Cardiac ventricle fibroblast (primary cell): ENCODE measurements around the gene CFAP74. TPM values are rescaled to one million over a fixed set of nuclear protein-coding genes. Genes with fewer than 3 reads are reported as not detected.

Experiments used
- total RNA-seq: library from RNA; depleted of rRNA; stranded (reverse); fragments of >200 nt; gene quantifications from 2 replicates; pipeline ENCODE4 v1.2.3, GENCODE V29; 2015

The CFAP74 gene, protein sequence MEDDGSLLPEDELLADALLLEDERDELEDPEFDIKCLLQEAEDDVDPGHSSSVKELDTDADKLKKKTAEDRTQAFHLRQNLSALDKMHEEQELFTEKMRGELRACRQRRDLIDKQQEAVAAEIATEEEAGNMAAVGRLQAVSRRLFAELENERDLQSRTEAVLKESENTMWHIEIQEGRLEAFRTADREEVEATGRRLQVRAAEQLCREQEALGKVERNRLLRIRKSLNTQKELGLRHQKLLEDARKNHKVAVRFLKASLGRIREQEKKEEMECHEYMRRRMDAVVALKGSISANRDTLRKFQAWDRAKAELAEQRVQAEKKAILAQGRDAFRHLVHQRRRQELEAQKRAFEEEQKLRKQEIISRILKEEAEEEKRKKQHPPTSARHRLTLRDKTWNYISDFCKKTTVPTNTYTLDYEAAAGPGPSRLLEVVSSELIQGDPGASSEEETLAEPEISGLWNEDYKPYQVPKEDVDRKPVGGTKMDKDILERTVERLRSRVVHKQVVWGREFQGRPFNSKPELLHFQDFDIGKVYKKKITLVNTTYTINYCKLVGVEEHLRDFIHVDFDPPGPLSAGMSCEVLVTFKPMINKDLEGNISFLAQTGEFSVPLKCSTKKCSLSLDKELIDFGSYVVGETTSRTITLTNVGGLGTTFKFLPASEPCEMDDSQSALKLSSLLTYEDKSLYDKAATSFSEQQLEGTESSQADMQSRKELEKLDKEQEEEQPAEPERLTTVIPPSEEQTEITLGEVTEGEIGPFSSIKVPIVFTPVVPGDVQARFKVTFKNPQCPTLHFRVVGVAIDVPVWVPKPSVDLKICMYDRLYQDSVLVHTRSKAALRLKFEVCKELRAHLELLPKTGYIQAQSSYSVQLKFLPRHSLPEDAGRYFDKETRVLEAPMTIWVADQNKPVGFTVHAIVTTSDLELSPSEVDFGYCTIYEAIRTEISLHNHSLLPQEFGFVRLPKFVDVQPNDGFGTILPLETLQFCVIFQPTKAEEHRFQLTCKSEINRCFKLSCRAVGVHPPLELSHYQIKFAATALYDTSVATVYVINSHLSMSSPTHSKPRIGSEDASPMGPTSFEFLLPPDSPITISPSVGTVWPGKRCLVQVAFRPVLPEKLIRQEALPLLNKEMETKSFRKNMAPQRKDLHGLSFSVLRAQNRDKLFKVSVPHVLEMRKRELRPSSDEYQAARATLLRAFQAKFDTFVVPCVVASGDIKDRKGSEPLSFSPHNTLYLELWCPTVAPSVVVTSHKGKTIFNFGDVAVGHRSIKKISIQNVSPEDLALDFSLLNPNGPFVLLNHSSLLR (N-terminal part only)
- not detected in 2 replicates for total RNA-seq

DNA sequence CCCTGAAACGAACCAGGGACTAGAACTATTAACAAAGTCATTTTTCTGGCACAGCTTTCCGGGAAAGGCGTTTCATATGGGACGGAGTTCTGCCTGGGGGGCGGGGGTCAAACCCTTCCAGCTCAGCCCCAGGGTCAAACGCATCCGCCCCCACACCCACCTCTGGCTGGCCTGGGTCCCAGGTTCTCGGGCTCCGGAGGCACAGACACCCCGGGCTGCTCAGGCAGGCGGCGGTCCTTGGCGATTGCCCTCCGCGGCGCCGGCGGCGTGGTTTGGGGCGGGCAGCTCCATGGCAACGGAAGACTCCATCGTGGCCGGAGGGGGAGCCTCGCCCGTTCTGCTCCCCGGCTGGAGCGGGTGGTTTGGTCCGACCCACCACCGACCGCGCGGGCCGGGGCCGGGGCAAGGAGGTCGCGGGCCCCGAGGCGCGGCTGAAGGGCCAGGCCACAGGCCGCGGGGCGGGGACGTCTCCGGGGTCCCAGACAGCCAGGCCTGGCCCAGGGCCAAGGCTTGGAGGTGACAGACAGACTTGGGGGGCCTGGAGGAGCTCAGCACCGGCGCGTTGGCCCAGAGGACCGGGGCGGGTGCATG is at the start of gene CFAP74:
Gene CFAP74, minus strand, starts transcription at position 246 of the 591 bp plus-strand sequence. CDS start 12,830 bp downstream, outside the sequence.

DNA sequence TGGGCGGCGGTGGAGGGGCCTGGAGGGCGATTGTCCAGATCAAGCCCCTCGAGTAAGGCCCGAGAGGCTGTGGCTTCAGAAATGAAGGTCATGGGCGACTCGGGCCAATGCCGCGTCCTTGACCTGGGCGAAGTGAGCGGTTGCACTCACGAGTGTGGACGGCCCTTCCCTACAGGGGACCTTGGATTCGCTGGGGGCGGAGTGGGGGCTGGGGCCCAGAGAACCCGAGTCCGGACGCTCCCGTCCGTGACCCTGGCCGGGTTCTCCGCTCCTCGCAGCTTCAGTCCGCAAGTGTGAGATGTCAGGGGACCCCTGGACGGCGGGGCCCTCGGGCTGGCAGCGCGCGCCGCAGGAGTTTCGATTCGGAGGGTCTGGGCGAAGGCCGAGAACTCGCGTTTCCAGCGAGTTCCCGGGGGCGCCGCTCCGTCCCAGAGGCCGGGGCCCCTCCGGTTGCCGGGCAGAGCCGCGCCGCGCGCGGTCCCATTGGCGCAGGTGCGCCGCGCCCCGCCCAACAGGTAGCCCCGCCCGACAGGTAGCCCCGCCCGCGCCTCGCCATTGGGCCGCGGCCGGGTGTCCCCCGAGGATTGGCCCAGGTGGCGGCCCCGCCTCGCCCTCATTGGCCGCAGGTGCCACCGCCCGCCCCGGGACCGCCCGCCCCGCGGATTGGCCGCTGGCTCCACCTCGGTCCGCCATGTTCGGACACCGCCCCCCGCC is 46.3 kb upstream of the CFAP74 start, which contains the start of gene PRKCZ:
Gene PRKCZ, plus strand, starts transcription at position 694 of the 714 bp plus-strand sequence. CDS start 220 bp downstream, outside the sequence.

DNA sequence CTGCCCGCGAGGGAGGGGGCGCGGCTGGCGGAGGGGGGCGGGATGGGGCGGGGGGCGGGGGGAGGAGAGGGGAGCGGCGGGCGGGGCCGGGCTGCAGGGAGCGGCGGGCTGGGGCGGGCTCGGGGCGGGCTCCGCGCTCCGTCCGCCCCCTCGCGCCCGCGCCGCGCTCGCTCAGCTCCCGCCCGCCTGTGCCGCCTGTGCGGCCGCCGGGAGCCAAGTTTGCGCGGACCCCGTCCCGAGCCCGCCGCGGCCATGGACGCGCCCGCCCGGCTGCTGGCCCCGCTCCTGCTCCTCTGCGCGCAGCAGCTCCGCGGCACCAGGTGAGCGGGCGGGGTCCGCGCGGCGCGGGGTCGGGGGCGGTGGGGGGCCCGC is 15.6 kb upstream of the CFAP74 start, which contains the start of gene GABRD:
Gene GABRD, plus strand, starts transcription at position 174 of the 372 bp plus-strand sequence. Its CDS starts 79 bp downstream, at position 253.

DNA sequence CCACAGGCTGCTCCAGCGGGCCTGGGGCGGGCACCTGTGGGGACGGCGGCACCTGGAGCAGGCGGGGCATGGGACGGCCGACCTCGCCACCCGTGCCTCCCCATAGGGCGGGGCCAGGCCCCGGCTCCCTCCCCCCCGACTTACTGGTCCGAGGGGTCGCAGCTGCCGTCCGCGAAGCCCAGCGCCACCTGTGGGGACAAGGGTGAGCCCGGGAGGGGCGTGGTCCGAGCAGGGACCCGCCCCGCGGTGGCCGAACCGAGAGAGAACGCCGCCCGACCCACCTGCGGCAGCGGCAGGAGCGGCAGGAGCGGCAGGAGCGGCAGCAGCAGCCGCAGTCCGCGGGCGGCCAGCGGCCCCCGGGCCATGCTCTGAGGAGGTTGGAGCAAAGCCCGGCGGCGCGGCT is 84.7 kb downstream of the CFAP74 start, which contains the start of gene TMEM52:
Gene TMEM52, minus strand, starts transcription at position 379 of the 403 bp plus-strand sequence. Its CDS starts 14 bp downstream, at position 365.

DNA sequence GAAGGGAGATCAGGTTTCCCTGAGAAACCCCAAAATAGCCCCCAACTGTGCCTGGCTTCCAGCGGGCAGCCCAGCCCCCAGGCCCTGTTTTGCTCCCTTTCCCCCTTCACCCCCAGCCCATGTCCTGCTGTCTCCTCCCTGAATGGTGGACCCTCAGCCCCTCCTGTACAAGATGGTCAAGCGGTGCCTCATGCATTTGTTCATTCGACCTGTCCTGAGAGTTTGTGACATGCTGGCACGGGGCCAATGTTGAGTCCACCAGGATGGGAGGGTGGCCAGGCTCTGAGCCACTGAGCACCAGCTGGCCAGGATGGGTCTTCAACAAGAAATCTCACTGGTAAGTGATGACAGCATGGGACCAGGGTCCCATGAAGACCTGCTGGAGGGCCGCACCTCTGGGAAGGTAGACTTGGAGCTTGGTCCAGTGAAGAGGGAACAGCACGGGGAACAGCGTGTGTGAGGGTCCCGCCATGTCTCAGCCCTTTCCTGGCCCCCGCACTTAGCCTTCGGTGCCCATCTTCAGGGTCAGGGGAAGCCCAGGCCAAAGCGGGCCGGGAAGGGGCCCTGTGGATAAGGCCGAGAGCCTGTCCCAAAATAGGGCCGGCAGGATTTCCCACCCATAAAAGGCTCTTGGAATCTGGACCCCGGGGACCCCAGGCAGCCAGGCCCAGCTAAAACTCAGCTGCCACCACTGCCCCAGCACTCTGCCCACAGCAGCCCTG is 88.5 kb downstream of the CFAP74 start, which contains the start of gene CALML6:
Gene CALML6, plus strand, starts transcription at position 290 of the 722 bp plus-strand sequence. Its CDS starts 21 bp downstream, at position 311.

DNA sequence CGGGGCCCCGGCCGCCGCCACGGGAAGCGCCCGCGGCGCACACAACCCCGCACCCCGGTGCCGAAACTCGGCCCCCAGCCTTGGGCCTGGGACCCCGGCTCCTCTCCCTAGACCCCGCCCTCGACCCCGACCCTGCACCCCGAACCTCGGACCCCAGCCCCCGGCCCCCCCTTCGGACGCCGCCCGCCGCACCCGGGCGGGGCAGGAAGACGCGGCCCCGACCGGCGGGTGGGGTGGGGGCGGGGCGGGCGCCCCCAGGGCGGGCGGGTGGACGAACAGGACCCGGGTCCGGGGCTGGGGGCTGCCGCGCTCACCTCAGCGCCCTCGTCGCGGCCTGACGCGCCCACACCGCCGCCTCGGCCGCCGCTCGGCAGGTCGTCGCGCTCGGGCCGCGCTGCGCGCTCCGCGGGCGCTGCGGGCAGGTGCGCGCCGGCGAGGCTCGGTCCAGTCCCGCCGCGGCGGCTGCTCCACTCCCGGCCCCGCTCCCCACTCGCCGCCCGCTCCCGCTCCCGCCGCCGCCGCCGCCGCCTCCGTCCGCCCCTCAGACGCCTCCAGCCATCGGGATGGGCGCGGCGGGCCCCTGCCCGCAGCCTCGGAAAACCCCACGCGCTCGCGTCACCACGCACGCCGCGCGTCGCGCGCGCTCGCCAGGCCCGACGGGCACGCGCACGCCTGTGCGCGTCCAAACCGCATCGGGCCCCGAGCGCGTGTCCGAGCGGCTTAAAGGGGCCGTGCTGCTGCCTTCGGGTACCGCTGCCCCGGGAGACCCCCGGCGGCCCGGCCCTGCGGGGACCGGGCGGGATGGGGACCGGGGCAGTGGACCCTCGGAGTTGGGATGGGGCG is 112.9 kb downstream of the CFAP74 start, which contains the start of gene GNB1:
Gene GNB1, minus strand, starts transcription at position 582 of the 843 bp plus-strand sequence. CDS start 65,634 bp downstream, outside the sequence.

Other genes starting within 250 kb of the CFAP74 start
- gene NADK, start 225.3 kb downstream of the CFAP74 start, total RNA-seq = 53.7 TPM in 2 replicates
- 100 and 103 TPM in 2 replicates for gene GNB1, start 112.7 kb downstream of the CFAP74 start, total RNA-seq
- gene CALML6, start 88.5 kb downstream of the CFAP74 start, total RNA-seq = 0.10 and 0.44 TPM in 2 replicates
- gene TMEM52, start 84.5 kb downstream of the CFAP74 start, total RNA-seq = 13.5 TPM in 1 of 2 replicates, not detected in the other
- gene GABRD, start 15.6 kb upstream of the CFAP74 start, total RNA-seq = 0.37 TPM in 1 of 2 replicates, not detected in the other
- 0.15 and 2.3 TPM in 2 replicates for gene PRKCZ, start 46.6 kb upstream of the CFAP74 start, total RNA-seq
- 32.1 and 32.9 TPM in 2 replicates for gene FAAP20, start 191.0 kb upstream of the CFAP74 start, total RNA-seq
- gene SKI, start 224.5 kb upstream of the CFAP74 start, total RNA-seq = 62.8 and 70.0 TPM in 2 replicates